ENCODE results near the gene LYRM4.

Gene LYRM4

DNA sequence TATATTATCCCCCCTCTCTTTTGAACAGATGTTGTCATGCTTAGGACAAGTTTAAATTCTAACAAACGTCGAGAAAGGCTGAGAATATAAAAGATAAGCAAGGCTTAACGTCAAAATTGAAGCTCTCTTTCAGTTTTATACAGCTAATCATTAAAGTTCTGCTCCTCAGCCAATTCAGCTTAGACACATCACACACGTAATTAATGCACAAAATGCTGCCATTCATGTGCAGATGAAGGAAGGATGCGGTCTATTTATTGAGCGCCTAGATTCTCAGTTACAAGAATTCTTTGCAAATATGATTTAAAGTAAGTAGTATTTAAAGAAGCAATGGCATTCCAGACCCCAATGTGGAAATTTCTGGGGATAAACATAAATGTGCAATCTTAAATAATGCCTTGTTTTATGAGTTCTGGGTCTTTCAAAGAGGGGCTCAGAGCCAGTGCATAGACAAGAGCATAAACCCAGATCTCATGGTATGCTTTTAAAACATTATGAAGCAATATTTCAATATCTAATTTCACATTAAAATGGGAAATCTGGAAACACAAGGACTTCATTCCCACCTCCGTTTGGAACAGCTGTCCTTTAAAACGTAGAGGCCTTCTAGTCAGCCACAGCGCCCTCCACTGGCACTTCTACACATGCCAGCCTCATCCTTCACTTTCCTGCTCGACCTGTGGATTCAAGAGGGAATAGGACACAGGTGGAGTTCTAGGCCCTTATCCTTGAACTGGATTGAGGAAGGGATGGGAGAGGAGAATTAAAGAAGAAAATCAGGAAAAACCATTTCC lies 85.8 kb downstream of the LYRM4 start:
- peak; percentile 49 for DNase-seq (ENCODE audit: low spot score)

DNA sequence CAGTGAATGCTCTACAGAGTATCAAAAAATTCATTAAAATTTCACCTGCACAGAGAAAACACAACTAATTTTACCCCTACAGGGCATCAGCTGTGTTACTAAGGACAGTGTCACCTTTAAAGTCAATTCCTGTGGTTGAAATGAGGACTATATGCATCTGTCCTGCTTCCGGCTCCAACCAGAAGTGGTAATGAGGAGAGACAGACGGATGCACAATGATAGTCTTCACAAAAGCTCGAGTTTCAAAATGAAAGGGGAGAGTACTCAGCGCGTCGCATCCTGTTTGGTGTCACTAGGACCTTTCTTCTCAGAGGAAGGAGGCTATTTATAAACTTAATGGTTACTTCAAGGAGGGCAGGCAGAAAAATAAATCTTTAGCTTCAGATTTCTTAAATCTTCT lies 86.5 kb downstream of the LYRM4 start:
- DNase-seq (ENCODE audit: low spot score): peak; percentile 83

DNA sequence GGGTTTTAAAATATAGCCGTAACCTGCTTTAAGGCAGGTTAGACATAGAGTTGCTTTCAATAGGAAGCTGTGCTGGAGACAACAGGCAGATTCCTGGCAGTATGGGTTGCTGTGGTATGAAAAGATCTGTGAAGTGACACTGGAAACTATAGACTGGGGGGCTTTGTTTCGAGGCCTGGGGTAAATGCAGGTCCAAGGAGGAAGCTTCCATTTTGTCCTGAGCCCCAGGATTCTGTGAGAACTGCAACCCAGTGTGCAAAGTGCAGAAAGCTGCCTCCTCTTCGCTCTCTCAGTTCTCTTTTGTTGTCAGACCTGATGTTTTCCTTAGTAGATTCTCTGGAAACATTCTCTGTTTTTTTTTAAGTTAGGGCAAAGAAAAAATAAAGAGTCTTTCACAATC lies 86.9 kb downstream of the LYRM4 start:
- DNase-seq (ENCODE audit: low spot score): no peak

DNA sequence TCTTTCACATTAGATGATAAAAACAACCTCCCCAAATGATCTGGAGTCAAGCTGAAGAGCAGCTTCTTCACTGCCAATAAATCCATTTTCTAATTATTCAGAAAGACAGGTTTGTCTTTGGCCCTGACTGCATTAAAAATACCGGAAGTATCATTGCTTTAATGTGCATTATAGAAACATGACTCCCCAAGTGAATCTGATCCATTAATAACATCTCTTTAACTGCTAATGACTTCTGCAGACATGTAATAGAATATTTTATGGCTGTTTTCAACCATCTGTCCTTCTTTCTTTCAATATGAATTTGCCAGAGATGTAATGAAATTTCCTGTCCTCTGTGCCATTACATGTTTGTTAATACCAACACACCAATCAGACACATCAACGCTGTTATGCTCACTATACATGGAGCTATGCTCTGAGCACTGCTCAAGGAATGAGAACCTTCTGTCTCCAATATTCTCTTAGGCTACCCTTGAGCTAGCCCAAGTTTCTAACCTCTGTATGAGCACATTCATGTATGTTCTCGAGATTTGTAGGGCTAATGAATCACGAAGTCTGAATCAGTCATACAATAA lies 87.8 kb downstream of the LYRM4 start:
- no peak for DNase-seq (ENCODE audit: low spot score)

DNA sequence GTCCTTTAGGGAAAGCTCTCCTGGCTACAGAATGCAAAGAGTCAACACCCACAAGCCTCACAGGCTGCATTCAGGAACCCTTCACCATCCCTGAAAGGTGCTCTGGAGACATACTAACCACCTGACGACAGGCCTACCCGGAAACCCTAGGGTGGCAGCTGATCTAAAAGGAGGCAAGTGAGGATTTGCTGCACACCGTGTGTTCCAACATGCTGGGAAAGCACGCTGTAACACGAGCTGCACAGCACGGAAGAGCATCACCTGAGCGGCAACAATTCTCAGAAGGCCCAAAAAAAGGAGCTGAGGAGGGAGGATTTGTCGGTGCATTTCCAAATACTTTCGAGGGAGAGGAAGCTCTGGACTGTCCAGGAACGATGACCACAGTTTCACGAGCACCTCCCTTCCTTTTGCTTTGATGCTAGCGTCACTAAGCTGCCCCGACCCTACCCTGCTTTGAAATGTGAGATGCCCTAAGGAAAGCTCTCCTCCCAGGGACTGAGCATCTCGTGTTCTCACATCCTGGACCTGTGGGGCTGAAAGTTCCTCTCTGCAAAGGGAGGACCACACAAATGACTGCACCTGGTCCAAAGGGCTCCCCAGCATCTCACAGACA lies 88.6 kb downstream of the LYRM4 start:
- no peak for DNase-seq (ENCODE audit: low spot score)

DNA sequence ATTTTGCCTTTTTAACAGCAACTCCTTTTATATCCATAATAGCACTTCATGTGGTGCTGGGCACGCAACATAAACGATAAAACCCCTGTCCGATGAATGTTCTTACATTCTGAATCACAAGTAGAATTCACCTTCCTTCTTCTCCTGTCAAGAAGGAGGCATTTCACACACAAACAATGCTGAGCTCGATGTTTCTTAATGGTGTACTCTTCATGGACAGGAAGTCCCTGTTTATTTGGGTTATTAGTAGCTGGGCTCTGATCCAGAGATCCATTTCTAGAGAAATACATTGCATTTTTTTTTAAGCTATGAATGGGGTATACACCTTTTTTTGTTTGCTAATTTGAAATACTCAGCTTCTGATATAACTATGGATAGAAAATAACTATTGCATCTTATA lies 93.2 kb downstream of the LYRM4 start:
- DNase-seq (ENCODE audit: low spot score): no peak

DNA sequence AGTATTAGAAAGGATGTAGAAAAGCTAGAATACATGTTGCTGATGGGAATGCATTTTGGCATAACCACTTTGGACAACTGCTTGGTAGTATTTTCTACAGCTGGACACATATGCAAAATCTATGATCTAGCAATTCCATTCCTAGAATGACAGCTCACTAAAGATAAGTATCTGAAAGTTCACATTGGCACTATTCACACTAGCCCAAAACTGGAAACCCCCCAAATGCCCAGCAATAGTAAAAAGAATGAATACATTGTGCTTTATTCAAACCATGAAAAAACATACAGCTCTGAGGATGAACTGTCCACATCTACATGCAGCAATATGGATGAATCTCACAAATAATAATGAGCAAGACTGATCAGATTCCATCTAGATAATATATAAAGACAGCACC lies 96.7 kb downstream of the LYRM4 start:
- DNase-seq (ENCODE audit: low spot score): no peak

DNA sequence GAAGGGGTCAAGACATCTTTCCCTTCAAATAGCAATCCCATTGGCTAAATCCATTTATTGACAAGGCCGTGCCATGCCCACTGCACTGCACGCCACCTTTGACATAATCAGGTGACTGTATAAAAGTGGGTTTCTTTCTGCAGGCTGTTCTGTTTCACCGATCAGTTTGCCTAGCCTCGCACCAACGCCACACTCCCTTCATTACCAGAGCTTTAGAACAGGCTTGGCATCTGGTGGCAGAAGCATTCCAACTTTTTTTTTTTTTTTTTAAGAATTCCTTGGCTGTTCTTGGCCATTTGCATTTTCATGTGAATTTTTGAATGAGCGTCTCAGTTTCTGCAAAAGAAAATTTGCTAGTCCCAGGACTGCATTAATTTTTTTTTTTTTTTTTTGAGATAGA lies 97.5 kb downstream of the LYRM4 start:
- DNase-seq (ENCODE audit: low spot score): no peak

DNA sequence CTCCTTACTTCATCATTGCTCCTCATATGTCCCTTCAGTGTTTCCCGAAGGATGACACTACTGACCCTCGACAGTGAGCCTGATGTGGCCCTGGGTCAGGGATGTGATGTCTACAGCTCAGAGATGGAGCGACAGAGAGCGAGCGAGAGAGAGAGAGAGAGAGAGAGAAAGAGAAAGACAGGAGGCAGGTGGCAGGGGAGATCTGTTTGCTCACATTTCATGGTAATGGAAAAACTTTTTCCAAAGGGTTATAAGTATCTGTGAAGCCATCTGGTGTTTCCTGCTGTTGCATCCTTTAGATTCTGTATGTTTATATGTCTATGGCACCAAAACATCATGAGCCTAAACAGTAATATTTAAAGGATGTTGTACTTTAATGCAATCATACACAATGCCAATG lies 98.4 kb downstream of the LYRM4 start:
- DNase-seq (ENCODE audit: low spot score): no peak

DNA sequence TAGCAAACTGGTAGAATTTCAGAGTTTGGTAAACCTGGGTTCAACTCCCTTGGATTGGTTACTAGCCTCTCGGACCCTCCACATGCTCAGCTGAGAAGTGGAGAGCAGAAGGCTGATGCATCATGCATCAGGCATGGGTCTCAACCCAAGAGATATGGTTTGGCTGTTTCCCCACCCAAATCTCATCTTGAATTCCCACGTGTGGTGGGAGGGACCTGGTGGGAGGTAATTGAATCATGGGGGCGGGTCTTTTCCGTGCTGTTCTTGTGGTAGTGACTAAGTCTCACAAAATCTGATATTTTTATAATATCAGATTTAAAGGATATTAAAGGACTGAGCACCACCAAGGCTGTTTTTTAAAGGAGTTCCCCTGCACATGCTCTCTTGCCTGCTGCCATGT lies 100.5 kb downstream of the LYRM4 start:
- DNase-seq (ENCODE audit: low spot score): no peak

DNA sequence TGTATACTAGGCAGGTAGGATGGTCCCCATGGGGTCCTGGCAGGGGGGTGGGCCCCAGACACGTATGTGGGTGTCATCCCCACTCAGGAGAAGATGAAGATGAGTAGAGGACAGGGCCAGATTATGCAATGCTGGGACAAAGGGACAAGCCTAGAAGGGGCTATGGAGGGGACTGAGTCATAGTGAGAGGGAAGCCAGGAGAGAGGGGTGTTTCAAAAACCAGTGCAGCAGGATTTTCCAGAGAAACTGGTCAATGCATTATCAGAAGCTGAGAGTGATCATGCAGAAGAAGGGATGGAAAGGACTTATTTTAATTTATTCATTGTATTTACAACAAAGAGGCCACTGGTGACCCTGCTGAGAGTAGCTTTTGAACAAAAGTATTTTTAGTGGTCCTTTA lies 101.6 kb downstream of the LYRM4 start:
- DNase-seq (ENCODE audit: low spot score): no peak

DNA sequence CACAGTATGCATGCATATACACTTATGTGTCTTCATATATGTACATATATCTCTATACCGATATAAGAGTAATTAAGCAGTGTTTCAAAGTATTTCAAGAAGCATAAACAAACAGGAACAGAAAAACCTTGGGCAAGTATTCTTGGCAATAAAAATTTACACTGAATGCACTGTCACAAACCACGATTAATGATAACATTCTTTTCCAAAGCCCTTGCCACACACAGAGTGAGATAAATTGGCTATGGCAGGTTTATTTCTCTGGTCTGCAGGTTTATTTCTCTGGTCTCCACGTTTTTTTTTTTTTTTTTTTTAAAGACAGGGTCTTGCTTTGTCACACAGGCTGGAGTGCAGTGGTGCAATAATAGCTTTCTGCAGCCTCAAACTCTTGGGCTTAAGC lies 102.6 kb downstream of the LYRM4 start:
- no peak for DNase-seq (ENCODE audit: low spot score)

DNA sequence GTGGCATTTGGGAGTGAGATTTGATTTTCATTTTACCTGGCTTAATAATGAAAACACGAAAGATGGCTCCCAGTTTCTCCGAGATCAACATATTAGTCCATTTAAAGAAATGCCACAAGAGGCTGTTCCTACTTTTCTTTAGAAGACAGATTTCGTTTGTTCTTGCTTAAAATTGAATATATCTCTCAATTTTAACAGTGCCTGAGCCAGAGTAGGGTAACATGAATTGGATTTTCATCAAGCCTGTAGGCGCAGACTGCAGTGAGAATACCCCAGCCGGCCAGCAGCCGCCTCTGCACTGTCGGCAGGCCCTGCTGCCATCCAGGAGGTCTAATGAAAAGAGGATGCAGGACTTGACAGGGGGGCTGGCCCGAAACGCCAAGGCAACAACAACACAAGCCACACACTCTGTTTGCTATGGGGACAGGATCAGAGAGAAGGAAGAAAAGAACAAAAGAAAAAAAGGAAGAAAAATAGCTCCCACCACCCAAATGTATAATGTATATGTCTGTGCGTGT lies 103.1 kb downstream of the LYRM4 start:
- DNase-seq (ENCODE audit: low spot score): no peak

DNA sequence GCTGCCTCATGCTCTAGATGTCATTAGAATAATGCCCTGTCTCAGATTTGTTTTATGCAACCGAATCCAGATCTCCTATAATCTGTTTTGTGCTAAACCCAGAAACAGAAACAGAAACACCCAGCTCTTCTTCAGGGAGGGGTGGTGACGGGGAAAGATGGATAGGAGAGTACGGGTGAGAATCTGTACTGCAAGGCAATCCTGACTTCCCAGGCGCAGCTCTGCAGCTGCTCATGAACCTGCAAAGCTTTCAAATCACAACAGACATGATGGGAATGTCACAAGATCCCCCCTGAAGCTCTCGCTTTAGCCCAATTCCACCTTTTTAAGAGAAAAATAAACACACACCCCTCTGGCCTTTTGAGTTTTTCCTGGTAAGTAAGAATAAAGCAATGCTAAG lies 104.1 kb downstream of the LYRM4 start:
- no peak for DNase-seq (ENCODE audit: low spot score)

DNA sequence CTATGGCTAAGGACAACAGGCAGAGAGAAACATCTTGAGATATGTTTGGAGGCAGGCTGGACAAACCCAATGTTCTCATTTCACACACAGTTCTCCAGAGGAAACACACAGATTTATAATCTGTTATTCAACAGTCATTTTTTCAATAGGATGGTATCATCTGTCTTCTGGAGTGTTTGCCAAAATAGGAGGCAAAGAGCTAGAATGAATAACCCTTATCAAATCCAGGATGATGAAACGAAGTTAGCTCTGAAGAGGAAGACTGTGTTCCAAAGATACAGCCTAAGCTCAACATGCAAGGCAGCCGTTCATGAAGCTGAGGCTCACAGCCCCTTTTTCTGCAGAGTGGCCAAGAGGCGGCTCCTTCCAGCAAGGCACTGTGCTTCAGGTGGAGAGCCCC lies 104.8 kb downstream of the LYRM4 start:
- DNase-seq (ENCODE audit: low spot score): no peak

DNA sequence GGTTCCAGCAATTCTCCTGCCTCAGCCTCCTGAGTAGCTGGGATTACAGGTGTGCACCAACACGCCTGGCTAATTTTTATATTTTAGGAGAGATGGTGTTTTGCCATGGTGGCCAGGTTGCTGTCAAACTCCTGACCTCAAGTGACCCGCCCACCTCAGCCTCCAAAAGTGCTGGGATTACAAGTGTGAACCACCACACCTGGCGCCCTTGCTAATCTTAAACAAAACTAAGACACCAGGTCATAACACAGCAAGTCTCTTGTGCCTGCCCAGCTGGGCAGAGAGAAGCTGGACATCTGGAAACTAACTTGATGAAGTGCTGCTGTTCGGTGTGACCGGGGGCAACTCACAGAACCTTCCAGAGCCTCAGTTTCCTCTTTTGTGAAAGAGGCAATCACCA lies 107.6 kb downstream of the LYRM4 start:
- no peak for DNase-seq (ENCODE audit: low spot score)

DNA sequence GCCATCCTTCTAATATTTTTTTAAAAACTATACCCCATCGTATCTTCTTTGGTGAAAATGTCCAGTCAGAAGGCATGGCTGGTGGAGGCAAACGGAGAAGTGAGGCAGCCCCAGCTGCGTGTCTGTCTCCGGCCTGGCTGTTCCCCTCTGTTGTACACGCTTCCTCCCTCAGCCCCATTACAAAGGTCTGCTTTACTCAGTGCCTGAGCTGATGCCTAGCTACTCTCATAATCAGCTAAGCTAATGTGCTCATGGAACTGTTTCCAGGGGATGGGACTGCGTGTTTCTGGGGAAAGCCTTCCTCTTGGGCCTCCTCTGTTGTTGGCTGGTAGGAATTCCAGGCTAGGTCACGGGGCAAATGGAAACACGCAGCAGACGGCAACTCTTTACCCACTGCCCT lies 108.3 kb downstream of the LYRM4 start:
- DNase-seq (ENCODE audit: low spot score): no peak

DNA sequence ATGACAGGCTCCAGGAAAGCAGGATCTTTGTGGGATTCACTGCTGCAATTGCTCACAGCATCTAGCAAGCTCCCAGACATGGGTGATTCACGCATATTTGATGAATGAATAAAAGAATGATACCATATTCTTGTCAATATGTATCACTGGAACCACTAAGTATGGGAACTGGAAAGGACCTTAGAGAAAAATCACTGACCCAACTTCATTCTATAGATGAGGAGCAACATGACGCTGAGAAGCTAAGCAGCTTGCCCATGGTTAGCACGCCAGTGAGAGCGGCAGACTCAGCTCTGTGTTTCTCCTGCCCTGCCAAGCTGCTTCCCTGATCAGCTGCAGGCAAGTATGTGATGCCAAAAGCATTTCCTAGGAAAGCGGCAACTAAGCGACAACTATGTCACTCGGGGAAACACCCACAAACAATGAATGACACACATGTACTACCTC lies 108.8 kb downstream of the LYRM4 start:
- DNase-seq (ENCODE audit: low spot score): peak; percentile 46

DNA sequence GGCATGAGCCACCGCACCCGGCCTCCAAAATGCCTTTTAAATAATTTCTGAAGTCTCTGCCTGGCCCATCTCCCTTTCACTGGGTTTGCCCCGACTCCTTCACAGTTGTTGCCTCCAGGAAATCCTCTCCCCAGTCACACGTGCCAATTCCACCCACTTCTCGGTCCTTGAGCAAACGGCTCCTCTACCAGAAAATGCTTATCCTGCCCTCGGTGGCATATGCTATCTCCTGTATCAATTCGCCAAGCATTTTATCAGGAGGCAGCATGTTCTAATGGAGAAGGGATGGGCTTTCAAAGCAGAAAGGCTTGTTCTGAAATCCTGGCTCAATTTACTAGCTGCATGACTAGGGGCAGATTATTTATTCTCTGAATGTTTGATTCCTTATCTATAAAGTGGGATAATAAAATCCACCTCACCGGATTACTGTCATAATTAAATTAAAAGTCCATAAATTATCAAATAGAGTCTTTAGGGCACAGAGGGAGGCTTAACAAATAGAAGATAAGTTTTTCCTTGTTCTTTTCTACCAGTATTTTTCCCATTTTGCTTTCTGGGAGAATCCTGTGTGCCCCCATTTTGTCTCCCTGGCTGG lies 109.3 kb downstream of the LYRM4 start:
- no peak for DNase-seq (ENCODE audit: low spot score)

DNA sequence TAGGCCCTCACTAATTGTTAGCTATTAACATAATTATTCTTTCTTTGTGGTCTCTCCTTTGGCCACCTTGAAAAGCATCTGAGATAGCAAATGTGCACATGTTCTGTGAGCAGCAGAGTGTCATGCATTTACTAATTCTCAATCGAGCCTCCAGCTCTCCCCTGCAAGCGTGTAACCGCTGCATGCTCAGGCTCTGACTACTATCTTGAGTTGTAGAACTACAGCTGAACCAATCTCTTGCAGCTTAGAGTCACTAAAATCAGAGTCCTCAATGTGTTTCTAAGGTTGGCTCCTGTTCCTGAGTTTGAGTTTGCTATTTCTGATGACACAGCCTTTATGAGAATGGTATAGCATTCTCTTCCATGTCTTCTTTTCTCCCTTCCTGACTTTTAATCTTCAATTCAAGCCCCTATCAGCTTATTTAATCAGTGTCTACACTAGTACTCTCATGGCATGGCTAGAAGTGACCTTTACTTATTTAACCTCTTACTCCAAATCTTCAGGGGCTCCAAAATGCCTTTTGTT lies 110.1 kb downstream of the LYRM4 start:
- no peak for DNase-seq (ENCODE audit: low spot score)

DNA sequence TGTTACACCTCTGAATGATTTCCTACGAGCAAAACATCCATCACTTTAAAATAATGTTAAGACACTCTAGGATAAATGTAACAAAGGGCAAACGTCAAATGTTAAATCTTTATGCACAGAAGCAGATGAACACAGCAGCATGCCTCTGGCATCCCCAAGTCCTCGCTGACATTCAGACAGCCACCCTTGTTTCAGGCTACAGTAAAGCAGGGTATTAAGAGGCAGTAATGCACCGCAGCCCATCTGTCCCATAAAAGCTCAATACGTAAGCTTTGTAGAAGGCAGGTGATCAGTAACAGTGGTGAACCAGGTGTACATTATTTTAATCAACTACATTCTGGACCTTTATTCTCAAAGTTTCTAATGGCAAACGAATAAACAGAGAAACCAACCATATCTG lies 110.9 kb downstream of the LYRM4 start:
- no peak for DNase-seq (ENCODE audit: low spot score)

DNA sequence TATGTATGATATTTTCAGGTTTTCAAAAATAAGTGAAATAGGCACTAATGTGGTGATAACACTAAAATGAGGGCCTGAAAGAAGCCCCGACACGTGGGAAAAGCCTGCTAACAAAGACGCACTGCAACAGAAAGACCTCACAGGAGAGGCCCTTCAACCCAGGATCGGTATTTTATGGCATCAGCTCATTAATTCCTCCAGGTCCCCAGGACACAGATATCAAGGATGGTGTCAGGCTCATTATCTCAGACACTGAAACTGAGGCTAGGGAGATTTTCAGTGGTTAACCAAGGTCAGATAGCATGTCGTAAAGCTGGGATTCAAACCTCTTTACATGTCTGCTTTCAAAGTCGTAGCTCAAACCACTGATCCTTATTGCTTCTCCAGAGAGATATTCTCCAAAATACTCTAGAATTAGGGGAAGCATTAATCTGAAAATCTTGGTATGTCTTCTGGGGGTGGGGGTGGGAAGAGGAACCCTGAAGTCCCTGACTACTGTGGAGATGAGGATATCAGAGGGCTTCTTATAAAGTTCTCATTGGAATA lies 111.5 kb downstream of the LYRM4 start:
- no peak for DNase-seq (ENCODE audit: low spot score)

All from pons (tissue), 1 donor.